Astrocyte of the cerebellum (primary cell): ENCODE measurements around the gene NUP188.

ENCODE experiments used
- DNase-seq: peaks from one replicate; pipeline ENCODE4 v3.0.0-alpha.2; 2011; ENCODE audit warnings: low read depth
- H3K4me3 ChIP-seq: 2 replicates; pipeline ENCODE4 v1.5.1; 2011; ENCODE audit warnings: mild to moderate bottlenecking, low read depth, low read length, moderate library complexity
- CTCF ChIP-seq: IDR thresholded peaks from 2 replicates; pipeline ENCODE4 v1.5.1; 2012; ENCODE audit warnings: low read length, low read depth, moderate library complexity, mild to moderate bottlenecking; ENCODE audit errors: missing control alignments
- in situ Hi-C: cut with HindIII; loops from 2 replicates; pipeline ENCODE4 v1.10.0; 2017; ENCODE audit warnings: low sequenced_read_pairs

NUP188 gene, protein sequence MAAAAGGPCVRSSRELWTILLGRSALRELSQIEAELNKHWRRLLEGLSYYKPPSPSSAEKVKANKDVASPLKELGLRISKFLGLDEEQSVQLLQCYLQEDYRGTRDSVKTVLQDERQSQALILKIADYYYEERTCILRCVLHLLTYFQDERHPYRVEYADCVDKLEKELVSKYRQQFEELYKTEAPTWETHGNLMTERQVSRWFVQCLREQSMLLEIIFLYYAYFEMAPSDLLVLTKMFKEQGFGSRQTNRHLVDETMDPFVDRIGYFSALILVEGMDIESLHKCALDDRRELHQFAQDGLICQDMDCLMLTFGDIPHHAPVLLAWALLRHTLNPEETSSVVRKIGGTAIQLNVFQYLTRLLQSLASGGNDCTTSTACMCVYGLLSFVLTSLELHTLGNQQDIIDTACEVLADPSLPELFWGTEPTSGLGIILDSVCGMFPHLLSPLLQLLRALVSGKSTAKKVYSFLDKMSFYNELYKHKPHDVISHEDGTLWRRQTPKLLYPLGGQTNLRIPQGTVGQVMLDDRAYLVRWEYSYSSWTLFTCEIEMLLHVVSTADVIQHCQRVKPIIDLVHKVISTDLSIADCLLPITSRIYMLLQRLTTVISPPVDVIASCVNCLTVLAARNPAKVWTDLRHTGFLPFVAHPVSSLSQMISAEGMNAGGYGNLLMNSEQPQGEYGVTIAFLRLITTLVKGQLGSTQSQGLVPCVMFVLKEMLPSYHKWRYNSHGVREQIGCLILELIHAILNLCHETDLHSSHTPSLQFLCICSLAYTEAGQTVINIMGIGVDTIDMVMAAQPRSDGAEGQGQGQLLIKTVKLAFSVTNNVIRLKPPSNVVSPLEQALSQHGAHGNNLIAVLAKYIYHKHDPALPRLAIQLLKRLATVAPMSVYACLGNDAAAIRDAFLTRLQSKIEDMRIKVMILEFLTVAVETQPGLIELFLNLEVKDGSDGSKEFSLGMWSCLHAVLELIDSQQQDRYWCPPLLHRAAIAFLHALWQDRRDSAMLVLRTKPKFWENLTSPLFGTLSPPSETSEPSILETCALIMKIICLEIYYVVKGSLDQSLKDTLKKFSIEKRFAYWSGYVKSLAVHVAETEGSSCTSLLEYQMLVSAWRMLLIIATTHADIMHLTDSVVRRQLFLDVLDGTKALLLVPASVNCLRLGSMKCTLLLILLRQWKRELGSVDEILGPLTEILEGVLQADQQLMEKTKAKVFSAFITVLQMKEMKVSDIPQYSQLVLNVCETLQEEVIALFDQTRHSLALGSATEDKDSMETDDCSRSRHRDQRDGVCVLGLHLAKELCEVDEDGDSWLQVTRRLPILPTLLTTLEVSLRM (N-terminal part only)

GRCh38 chr9:128947527-128948301, at the start of gene NUP188, which contains the start of gene DOLK:
Gene NUP188 (plus strand): TSS chr9:128947699. CDS start chr9:128947720, 21 bp downstream.
Gene DOLK (minus strand): TSS chr9:128947603. CDS start chr9:128947303, 300 bp downstream.
- DNase-seq = peak; percentile 69
- in situ Hi-C loops = no loop called here
- peak within 1 kb of the TSS; percentile 82 for H3K4me3 ChIP-seq
- no peak for TF ChIP-seq CTCF

DNA sequence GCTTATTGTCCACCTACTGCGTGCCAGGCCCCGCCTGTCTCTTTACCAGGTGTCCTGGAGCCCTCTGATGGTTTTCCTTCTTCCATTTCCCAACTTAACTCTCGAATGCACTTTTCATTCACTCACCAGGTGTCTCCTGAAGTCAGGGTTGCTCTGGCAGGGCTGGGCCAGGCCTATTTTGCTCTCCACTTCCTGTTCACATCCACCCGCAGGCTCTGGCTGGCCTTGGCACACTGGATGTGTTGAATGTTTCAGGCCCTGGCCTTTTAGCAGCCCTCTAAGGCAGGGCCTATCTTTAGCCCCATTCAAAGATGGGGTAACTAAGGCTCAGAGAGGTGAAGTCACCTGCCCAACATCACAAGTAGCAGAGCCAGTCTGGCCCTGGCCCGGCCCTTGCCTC, 49.1 kb upstream of the NUP188 start:
- no peak for TF ChIP-seq CTCF
- DNase-seq = no peak
- in situ Hi-C loops = no loop called here
- no peak overlapping the region for H3K4me3 ChIP-seq

- no peak overlapping the region for H3K4me3 ChIP-seq
- in situ Hi-C loops = no loop called here
- DNase-seq = no peak
- TF ChIP-seq CTCF = no peak
These were observed 48.5 kb upstream of the NUP188 start for GRCh38 chr9:128898845-128899565.

DNA sequence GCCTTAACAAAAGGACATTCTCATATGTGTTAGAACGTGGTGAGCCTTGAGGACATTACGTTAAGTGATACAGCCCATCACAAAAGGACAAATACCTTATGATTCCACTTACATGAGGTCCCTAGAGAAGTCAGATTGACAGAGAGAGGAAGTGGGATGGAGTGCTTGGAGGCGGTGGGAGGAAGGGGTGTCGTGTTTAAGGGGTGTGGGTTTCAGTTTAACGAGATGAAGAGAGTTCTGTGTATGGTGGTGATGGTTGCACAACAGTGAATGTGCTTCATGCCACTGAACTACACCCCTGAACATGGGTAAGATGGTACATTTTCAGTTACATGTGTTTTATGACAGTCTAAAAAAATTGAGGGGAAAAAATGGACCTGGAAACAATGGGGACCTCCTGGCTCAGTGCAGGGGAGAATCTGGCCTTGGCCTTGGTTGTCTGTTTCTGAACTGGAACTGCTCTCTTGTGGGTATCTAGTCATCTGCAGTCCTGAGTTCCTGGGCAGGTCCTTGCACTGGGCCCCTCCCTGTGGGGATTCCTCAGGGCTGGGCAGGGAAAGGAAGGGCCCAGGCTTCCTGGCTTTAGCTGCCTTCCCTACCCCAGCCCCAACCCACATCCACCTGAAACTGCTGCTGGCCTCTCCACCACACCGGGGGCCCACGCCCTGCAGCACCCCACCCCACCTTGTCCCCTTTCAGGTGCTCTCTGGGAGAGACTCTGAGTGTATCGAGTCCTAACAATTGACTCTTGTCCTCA, 47.8 kb upstream of the NUP188 start:
- in situ Hi-C loops = no loop called here
- DNase-seq = no peak
- TF ChIP-seq CTCF = no peak
- H3K4me3 ChIP-seq = no peak overlapping the region

DNA sequence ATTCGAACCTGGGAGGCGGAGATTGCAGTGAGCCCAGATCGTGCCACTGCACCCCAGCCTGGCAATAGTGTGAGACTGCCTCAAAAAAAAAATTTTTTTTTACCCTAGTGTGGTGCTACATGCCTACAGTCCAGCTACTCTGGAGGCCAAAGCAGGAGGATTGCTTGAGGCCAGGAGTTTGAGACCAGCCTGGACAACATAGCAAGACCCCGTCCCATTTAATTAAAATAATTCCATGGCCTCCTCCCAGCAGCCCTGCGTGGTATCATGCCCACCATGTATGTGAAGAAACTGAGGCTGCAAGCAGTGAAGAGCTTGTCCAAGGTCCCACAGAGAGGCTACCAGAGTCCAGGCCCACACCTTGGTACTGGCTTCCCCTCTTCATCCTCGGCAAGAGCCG, 46.1 kb upstream of the NUP188 start:
- no peak for TF ChIP-seq CTCF
- DNase-seq = no peak
- no peak overlapping the region for H3K4me3 ChIP-seq
- in situ Hi-C loops = no loop called here
